Activated T-cell treated with anti-CD3 and anti-CD28 coated beads, Interleukin-2, amount 50 U/mL, for 48 hours (primary cell): Measurements from ENCODE around the gene UBN1.

Experiments
- DNase-seq, 2 experiments: peaks; one replicate each; pipeline ENCODE4 v3.0.0-alpha.2; 2020

Gene UBN1

DNA sequence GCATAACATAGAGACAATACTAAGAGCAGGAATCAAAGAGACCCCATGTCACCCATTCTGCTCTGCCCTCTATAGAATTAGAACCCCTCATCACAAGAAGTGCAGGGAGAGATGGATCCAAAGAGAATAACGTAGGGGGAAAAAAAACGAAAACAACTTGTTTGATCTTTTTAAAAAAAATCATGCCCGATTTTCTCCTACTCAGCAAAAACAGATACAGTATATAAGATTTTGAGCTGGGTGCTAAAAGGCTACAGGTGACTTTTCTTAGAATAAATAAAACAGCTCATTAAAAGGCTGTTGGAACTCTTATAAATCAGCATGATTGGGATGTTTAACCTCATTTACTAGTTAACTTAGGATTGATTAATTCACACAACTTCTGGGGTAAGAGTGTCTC, 17.4 kb downstream of the UBN1 start:
- DNase-seq = no peak

DNA sequence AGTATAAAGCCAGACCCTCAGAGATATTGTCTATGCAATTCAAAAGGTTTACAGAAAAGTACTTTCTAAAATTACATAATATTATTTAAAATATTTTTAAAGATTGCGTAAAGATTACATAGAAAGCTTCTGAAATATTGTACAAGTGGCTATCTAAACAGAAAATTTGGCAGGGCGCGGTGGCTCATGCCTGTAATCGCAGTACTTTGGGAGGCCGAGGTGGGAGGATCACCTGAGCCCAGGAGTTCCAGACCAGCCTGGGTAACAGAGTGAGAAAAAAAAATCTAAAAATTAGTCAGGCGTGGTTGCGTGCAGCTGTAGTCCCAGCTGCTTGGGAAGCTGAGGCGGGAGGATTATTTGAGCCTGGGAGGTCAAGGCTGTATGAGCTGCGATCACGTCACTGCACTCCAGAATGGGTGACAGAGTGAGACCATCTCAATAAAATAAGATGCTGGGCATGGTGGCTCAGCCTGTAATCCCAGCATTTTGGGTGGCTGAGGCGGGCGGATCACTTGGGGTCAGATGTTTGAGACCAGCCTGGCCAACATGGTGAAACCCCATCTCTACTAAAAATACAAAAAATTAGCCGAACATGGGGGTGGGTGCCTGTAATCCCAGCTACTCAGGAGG, 18.1 kb downstream of the UBN1 start:
- no peak for DNase-seq

DNA sequence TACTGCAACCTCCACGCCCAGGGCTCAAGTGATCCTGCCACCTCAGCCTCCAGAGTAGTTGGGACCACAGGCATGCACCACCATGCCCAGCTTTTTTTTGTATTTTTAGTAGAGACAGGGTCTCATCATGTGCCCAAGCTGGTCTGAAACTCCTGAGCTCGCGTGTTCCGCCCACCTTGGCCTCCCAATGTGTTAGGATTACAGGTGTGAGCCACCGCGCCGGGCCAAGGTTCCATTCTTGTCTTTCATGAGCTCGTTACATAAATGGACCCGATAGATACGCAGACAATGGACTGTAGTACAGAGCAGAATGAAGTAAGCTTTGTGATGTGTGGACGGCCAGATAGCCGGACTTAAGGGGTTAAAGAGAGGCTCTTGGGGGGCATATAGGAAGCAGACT, 19.3 kb downstream of the UBN1 start:
- DNase-seq = no peak

DNA sequence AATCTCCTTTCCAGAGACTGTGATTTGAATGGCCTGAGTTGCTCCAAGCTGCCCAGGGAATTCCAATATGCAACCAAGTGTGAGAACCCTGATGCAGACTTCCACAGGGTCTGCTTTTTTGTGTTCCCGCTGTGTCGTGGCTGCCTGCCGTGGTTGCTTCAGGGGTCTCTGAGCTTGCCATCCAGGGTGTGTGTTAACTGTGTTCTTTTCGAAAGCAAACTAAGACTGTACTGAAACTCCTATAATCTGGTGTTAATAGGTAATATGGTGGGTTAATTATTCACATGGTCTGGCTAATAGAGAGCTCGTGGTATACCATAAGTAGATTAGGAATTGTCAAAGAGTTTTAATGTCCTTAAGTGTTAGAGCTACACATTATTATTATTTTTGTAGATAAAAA, 20.7 kb downstream of the UBN1 start:
- DNase-seq = no peak

DNA sequence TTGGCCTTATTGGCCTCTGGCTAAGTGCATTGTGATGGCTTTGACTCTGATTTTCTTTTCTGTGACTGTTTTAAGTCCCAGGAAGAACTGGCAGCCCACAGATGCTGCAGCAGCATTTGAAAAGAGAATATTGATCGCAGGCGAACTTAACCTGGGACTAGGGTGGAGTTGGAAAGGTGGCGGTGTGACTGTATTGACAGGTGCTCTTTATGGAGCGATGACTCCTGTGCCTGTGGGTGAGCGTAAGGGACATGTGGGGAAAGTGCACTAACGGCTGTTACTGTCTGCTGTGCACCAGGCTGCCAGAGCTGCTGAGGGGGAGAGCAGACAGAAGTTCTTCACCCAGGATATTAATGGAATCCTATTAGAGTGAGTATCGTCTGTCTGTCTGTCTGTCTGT, 21.3 kb downstream of the UBN1 start:
- no peak for DNase-seq

DNA sequence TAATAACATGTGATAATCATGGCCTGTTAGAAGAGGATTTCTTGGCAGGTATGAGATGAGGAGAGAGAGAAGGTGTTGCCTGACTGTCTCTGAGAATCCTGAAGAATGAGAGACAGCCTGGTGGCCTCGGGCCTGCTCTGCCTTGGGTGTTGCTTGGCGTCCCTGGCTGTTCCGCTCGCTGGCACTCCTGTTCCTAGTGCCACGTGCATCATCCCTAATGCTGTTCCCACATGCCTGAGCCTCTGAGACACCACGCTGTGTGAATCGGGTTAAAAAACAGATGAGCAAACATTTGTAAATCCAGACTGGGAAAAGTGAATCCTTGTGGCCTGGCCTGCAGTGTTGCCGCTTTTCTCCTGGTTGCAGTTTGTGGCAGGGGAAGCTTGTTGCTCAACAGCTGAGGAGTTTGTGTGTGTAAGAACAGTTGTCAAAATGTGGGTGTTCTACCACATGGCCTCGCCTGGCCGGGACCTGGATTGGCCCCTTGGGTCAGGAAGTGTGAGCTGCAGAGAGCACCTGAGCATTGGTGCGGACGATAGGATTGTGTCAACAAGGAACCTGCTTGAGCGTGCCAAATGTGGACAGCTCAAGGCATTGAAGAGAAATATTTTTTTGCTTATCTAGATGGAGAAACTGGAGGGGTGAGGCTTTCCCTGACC, 22.0 kb downstream of the UBN1 start:
- DNase-seq = no peak

DNA sequence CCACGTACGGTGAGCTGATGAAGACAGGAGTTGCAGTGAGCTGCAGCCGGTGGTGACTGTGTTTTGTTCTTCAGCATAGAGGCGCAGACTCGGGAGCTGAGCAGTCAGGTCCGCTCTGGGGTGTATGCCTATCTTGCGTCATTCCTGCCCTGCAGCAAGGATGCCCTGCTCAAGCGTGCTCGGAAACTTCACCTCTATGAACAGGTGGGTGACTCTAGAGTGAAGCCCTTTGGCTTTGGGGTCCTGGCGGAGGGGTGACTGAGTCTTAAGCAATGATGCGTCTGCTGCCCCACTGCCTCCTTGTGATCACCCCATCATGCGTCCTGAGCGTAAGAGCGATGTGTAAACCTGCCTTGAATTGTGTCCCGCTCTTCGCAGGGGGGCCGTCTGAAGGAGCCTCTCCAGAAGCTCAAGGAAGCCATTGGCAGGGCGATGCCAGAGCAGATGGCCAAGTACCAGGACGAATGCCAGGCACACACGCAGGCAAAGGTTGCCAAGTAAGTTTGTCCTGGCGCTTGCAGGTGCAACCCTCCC, 22.9 kb downstream of the UBN1 start:
- no peak for DNase-seq

DNA sequence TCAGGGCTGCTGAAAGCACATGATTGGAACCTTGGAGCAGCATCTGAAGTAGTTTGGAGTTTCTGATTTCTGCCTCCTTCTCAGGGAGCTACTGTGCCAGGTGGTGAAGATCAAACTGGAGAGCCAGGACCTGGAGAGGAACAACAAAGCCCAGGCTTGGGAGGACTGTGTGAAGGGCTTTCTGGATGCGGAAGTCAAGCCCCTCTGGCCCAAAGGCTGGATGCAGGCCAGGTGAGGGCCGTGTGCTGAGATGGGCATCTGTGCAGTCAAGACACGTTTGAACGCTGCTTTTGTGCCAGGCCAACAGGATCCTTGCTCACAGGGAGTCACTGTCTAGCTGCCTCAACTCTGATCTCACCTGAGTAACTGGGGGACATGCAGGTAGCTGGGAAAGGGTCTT, 23.8 kb downstream of the UBN1 start:
- no peak for DNase-seq

DNA sequence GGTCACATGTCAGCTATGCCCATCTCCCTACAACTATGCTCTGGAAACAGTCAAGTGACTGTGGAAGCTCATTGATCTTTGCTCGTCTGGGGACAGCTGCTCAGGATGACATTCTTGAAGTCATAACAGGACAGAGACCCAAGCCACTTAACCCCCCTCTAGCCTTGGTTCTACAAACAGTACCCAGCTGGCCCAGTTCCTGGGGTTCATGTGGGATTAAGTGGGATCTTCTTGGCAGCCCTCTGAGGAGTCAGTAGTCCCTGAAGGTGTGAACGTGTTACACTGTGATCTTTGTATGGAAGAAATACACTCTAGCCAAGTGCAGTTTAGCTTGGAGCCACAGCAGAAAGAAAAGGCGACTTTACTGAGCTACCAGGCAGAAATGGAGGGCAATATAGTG, 25.8 kb downstream of the UBN1 start:
- DNase-seq = no peak

DNA sequence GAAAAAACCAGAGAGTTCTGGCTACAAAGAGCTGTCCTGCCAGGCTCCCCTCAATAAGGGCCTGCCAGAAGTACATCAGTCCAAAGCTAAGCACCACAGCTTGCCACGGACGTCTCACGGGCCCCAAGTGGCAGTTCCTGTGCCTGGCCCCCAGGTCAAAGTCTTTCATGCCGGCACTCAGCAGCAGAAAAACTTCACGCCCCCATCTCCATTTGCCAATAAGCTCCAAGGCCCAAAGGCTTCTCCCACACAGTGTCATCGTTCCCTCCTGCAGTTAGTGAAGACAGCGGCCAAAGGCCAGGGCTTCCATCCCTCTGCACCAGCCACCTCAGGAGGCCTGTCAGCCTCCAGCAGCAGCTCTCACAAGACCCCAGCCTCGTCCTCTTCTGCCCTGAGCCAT, 27.4 kb downstream of the UBN1 start:
- DNase-seq = no peak

DNA sequence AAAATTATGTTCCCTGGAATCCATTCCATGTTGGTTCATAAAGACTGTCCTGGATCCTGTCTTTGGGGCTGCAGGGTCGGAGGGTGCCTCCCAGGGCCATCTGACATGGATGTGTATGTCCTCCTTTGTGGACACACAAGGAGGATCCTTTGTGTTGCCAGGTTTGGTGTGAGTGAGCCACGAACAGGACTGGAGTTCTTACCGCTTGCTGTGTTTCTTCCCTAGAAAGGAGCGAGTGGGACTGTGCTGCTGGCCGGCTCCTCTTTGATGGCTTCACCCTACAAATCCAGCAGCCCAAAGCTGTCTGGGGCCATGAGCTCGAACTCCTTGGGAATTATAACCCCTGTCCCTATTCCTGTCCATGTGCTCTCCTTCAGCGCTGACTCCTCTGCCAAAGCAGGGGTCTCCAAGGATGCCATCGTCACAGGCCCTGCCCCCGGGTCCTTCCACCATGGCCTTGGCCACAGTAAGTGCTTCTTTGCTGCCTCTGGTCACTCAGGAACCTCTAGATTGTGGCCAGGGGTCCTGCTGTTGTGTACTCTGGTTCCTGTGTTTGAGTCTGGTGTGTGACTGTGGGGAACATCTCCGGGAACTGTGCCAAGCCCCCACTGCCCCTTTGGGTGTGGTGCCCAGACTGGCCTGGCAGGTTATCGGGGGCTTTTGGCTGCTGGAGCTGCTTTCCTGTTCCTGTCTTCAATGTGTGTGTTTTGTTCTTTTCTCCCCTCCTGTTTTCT, 29.5 kb downstream of the UBN1 start:
- DNase-seq = no peak

DNA sequence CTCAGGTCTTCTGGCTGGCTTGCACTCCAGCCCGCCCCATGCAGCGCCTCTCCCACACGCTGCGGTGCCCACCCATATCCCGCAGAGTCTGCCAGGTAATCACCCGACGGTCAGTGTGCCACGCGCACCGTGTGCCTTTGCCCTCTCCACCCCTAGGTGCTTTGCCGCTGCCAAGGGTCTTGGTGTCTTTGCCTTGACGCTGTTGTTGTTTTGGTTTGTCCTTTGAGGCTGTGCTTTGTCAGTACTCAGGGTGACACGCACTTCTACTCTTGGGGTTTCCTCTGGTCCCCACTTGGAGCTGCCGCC, 30.1 kb downstream of the UBN1 start:
- no peak for DNase-seq

DNA sequence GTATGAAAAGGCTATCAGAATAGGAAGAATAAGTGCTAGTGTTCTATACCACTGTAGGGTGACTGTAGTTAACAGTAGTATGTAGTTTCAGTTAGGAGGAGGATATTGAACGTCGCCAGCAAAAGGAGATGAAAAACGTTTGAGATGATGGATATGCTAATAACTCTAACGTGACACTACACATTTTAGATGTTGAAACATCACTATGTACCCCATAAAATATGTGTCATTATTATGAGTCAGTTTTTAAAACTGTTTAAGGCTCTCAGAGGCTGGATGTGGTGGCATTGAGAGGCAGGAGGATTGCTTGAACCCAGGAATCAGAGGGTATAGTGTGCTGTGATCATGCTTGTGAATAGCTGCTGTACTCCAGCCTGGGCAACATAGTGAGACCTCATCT, 31.8 kb downstream of the UBN1 start:
- no peak for DNase-seq

DNA sequence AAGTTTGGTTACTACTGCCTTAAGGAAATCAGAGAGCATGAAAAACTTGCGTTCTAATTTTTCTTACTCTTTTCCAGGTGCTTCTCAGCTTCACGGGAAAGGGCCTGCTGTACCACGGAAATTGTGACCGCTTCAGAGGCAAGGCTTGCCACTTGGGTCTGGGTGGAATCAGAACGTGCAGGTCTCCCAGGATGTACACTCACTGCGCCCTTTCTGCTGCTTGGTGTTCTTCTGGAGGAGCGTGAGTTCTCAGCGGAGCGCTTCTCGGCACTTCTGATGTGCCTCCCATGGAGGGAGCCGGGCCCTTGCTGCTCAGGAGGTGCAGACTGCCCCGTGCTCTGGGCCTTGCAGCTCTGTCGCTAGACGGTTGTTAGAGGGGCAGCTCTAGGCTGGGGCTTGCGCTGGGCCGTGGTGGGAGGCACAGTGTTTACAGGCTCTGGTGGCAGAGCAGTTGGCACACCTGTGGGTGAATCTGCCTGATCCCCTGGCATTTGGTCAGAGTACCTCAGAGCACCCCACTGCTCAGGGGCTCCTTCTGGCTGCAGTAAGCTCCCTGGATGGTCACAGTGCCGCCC, 32.8 kb downstream of the UBN1 start:
- no peak for DNase-seq

DNA sequence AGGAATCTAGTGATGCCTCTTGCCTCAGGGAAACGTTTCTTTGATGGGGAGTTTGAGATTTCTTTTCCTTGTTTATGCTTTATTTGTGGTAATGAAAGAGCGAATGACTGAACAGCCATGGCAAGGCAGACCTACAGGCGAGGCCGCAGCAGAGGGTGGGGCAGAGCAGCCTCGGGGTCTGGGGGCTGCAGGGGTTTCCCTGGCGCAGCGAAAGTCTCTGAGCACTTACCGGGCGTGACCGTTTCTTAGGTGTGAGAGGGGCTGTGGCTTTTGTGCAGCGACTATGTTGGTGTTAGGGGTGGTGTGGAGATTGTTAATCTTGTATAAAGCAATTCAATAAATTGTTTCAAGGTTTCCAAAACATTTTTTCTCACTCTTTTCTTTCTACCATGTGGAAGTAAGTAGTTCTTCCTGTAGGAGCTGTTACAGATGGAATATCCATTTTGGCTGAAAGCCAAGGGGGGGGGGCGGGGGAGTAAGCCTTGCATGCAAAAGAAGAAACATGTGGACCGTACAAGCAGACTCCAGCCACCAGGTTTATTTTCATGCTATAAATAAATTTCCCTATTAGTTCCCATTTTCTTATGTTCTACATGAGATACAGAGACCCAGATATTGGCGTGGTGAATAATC, 34.8 kb downstream of the UBN1 start:
- DNase-seq = no peak

DNA sequence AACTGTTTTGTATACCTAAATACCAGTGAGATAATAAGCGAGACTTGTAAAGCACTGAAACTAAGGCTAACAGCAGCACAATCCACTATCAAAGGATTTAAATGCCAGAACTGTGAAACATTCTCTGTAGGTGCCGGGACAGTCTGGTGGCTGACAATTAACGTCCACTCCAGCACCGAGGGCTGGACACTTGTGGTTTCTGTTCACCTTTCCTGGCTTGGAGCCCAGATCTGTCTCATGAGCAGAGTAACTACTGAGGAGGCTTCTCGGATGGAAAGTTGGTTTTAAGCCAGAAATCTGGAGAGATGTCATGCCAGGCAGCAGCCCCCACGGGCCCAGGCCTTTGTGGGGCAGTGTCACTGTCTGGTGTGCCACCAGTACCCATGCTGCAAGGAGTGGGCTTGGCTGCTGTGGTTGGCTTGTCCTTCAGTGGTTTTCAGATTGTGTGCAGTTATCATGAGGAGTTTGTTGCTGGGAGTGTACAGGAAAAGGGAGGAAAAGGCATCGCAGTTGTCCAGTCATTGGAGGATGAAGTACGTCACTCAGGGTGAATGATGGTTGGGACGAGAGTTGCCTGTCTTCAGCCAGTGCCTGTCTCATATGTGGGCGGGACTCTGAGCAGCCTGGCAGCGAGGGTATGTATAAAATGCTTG, 35.5 kb downstream of the UBN1 start:
- no peak for DNase-seq

DNA sequence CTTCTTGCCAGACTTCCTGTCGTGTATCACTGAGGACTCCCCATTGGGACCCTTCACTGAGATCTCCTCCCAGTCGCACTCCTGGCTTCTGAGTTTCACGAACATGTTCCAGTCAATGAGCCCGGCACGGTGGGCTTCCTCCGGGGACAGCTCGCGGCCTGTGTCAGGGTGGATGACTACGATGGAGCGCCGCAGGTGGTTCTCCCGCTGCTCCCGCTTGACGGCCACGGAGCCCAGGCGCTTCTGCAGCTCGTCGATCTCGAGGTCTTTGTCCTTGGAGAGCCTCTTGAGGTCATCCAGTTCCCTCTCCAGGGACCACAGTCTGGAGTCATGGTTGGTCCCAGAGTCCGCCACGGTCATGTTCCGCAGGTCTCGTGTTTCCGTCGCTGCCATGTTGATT, 36.2 kb downstream of the UBN1 start:
- no peak for DNase-seq

DNA sequence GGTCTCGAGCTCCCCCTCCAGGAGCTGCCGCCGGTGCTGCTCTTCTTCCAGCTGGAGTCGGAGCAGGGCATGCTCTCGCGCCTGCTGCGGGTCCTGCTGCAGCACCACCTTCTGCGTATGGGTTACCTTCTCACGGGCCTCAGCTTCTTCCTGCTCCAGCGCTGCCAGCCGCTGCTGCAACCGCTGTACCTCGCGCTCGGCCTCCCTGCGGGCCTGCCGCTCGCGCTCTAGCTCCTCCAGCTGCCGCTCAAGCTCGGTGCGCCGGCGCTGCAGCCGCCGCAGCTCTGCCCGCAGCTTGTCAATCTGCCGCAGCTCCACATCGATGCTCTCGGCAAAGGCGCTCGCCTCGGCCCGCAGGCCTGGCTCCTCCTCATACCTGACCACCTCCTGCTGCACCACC, 36.9 kb downstream of the UBN1 start:
- no peak for DNase-seq

DNA sequence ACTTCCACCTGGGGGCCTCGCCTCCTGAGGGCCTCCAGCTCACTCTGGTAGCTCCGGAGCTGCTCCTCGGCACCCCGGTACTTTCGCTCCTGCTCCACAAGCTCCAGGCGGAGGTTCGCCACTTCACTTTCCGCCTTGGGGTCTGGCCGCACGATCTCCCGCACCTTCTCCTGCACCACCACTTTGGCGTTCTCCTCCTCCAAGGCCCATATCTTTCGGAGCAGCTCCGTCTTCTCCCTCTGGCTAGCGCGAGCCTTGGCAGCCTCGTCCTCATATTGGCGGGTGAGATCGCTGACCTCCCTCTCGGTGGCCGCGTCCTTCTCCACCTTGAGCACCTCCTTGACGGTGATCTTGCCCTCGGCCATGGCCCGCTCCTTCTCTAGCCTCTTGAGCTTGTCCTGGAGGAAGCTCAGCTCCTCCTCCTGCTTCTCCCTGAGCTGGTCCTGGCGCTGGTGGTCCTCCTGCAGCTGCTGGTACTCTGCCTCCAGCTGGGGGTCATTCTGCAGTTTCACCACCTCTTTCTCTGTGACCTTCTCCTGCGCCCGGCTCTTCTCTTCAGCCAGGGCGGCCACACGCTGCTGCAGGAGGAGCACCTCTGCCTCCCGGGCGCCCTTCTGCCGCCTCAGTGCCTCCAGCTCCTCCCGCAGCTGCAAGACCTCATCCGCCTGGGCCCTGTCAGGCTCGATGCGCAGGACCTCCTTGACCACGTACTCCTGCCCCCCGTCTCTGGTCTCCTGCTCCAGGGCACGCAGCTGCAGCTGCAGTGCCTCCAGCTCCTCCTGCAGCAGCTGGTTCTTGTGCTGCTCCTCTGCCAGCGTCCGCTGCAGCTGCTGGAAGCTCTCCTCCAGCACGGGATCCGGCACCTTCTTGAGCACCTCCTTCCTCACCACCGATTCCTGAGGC, 37.9 kb downstream of the UBN1 start:
- DNase-seq = no peak

DNA sequence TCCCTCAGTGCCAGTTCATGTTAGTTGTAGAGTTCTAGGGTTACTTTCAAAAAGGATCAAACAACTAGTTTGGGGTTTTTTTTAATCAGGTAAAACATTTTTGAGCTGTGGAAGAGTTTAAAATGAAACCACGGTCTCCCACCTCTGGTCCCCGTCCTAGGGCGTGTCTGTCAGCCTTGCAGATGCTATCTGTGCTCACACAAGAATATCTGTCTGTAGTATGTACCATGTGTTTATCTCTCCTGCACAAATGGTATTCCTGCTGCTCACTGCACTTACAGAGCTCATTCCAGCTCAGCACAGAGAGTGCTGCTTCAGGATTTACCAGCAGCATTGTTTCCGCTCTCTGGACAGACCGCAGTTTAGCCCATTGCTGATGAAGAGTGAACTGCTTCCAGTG, 38.9 kb downstream of the UBN1 start:
- DNase-seq = no peak

DNA sequence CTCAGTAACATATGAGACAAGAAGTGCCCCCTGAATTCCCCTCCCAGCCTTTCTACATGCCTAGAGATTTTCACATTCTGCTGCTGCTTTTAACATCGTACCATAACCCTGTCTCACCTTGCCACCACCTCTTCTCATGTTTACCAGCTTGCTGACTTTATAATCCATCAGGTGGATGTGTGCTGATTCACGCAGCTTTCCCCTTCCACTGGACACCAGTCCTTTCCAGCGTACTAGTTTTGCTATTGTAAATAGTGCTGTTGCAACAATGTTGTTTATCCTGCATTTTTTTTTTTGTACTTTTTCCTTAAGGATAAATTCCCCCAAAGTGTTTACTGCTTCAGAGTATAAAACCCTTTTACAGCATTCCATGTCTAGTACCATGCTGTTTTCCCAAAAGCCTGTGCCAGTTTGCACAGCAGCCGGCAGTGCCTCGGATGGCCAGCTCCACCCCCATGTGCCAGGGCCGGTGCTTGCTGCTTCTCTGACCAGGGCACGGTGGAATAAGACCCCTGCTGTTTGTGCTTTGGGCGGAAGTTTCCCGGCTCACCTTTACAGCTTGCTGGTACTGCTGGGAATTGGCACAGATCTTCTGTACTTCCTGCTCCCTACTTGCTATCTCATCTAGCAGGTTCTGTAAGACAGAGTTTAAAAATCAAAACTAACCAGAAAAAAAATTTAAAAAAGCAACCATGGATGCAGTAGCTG, 41.3 kb downstream of the UBN1 start:
- no peak for DNase-seq
